Esophagus (tissue), 2 donors: Measurements from ENCODE around the gene EIF2S2. TPM values are rescaled to one million over a fixed set of nuclear protein-coding genes. Genes with fewer than 3 reads are reported as not detected.

Source experiments
- H3K27ac ChIP-seq, 2 donors: one replicate each; pipeline ENCODE4 v1.5.1; 2013; ENCODE audit warnings: low read depth in 2 of 2, mild to moderate bottlenecking in 2 of 2, inconsistent platforms in 1 of 2, low read length in 1 of 2, moderate library complexity in 1 of 2
- H3K27me3 ChIP-seq, 2 donors: one replicate each; pipeline ENCODE4 v1.6.1; 2013; ENCODE audit warnings: low read length in 2 of 2, control low read depth in 1 of 2, mild to moderate bottlenecking in 1 of 2; ENCODE audit not compliant: insufficient read depth in 2 of 2, control insufficient read depth in 1 of 2
- H3K36me3 ChIP-seq, 2 donors: one replicate each; pipeline ENCODE4 v1.6.1; 2013; ENCODE audit warnings: low read length in 1 of 2; ENCODE audit not compliant: control insufficient read depth in 2 of 2, insufficient read depth in 2 of 2
- H3K4me1 ChIP-seq, 2 donors: one replicate each; pipeline ENCODE4 v1.6.1; 2013; ENCODE audit warnings: low read length in 1 of 2; ENCODE audit not compliant: control insufficient read depth in 2 of 2, insufficient read depth in 2 of 2
- H3K4me3 ChIP-seq, 2 donors: one replicate each; pipeline ENCODE4 v1.5.1; 2013; ENCODE audit warnings: low read length in 2 of 2, mild to moderate bottlenecking in 2 of 2, low read depth in 1 of 2, moderate library complexity in 1 of 2
- H3K9me3 ChIP-seq, 2 donors: one replicate each; pipeline ENCODE4 v1.6.1; 2013; ENCODE audit warnings: mild to moderate bottlenecking in 2 of 2, low read depth in 1 of 2, low read length in 1 of 2, moderate library complexity in 1 of 2; ENCODE audit not compliant: control insufficient read depth in 2 of 2, insufficient read depth in 1 of 2
- WGBS, 2 donors: extraction: QIAGEN DNeasy Blood & Tissue Kit; methylation state at CpG; one replicate each; pipeline ENCODE4 v1.1.7; 2013; 5-methylcytosine and 5-hydroxymethylcytosine counted together
- polyA plus RNA-seq, 2 donors: library from polyadenylated mRNA; stranded (reverse); fragments of 200-250 nt; gene quantifications; one replicate each; pipeline ENCODE4 v1.2.3, GENCODE V29; 2013
- donor health status: healthy with polysubstance abuse.
- donor health status: Bipolar disorder and iron deficiency.

The EIF2S2 gene
- polyA plus RNA-seq, 2 donors, result 25.7 to 62.3 TPM

DNA sequence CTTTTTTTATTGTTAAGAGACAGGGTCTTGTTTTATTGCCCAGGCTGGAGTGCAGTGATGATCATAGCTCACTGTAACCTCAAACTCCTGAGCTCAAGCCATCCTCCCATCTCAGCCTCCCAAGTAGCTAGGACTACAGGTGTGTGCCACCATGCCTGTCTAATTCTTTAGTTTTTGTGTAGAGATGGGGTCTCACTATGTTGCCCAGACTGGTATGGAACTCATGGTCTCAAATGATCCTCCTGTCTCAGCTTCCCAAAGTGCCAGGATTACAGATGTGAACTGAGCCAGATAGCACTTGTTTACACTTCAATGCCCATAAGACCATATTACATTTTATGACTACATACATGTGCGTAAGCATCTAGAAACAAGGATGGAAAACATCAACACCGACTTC lies 18.1 kb downstream of the EIF2S2 start:
- H3K27me3 ChIP-seq, result no peaks in the 10 kb centered on the region
- H3K36me3 ChIP-seq, result peaks cover 12 to 24% of the 10 kb centered on the region in 2 donors
- no peaks in the 10 kb centered on the region for H3K9me3 ChIP-seq
- WGBS, 2 donors, result 93 to 97% methylated on average over 2 of the region's 2 CpGs
- H3K4me3 ChIP-seq, result no peak overlapping the region
- no peaks in the 10 kb centered on the region for H3K4me1 ChIP-seq
- H3K27ac ChIP-seq, result no peak overlapping the region

DNA sequence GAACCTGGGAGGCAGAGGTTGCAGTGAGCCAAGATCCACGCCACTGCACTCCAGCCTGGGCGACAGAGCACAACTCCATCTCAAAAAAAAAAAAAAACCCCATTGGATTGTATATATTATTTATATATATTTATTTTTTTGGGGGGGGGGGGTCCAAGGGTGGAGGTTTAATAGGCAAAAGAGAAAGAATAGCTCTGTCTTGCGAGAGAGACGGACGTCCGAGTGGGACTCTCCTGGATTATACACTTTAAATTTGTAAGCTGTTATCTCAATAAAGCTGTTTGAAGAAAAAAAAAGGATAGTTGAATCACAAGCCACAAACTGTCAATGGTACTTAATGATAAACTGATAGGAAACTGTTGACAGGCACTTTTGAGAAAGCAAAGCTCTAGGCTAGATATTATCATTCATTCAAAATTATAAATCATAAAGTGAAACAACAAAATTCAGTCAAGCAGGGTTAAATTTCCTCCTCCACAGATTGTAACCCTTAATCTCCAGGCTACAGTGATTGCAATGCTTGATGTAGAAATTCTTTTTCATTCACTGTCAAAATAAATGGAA lies 20.3 kb downstream of the EIF2S2 start:
- Histone ChIP-seq H3K4me1 (no peaks in the 10 kb centered on the region), H3K27me3 (no peaks in the 10 kb centered on the region), H3K27ac (no peak overlapping the region), H3K9me3 (no peaks in the 10 kb centered on the region), H3K36me3 (peaks cover 15 to 28% of the 10 kb centered on the region in 2 donors), H3K4me3 (no peak overlapping the region)
- 87 to 91% methylated on average over 6 of the region's 6 CpGs for WGBS, 2 donors

DNA sequence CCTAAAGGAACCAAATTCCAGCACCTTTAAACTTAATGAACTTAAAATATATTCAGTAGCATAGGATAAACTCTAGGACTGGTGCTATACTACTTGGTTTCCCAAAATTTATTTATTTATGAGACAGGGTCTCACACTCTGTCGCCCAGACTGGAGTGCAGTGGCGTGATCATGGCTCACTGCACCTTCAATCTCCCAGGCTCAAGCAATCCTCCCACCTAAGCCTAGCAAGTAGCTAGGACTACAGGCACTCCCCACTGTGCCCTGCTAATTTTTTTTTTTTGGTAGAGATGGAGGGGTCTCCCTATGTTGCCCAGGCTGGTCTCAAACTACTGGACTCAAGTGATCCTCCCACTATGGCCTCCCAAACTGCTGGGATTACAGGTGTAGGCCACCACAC lies 21.4 kb downstream of the EIF2S2 start:
- Histone ChIP-seq H3K36me3 (peaks cover 10 to 23% of the 10 kb centered on the region in 2 donors), H3K27ac (no peak overlapping the region), H3K9me3 (no peaks in the 10 kb centered on the region), H3K27me3 (no peaks in the 10 kb centered on the region), H3K4me3 (no peak overlapping the region), H3K4me1 (no peaks in the 10 kb centered on the region)
- WGBS, 2 donors, result 98% methylated on average over 2 of the region's 2 CpGs

DNA sequence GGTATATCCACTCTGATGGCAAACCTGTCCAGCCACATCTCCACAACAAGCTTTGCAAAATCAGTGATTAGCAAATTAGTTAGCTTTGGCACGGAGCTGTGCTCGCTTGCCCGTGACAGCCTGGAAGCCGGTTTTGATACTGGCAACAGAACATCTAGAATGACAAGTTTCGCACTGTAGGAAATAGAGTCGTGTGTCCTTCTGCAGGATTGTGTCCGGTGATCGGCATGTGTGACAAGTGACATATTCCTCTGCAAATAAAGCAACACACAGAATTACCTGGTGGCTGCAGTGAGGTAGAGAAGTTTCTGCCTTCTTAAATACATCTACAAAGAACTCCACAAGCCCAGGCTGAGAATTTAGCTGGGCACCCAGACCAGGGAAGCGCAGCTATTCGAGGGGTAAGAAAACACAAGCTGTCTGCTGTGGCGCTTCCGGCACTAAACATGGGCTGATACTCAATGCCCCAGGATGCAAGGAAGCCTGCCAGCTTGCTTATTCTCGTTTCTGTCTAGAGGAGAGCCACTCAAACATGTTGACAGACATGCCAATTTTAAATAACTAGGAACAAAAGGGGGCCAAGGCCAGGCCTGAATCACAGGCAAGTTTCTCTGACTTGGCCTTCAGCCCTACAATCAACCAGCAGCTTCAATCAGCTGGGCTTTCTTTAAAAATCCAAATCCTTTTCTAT lies 22.2 kb downstream of the EIF2S2 start:
- Histone ChIP-seq H3K27ac (peak overlapping the region in 1 of 2 donors; percentile 26), H3K27me3 (no peaks in the 10 kb centered on the region), H3K4me3 (no peak overlapping the region), H3K9me3 (no peaks in the 10 kb centered on the region), H3K4me1 (no peaks in the 10 kb centered on the region), H3K36me3 (peaks cover 10 to 22% of the 10 kb centered on the region in 2 donors)
- 53 to 56% methylated on average over 13 of the region's 13 CpGs for WGBS, 2 donors

DNA sequence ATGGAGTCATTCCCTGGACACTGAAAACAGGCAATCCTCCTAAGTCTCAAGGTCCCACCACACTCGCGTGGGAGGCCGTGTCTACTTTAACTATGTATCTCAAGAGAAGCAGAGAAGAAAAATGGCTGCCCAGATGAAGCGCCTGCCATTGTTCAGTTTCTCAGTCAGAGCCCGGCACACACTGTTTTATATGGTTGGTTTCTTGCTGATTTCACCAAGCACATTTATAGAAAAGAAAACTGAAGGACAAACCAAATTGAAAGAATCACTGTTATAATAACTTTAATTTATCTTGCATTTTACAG lies 22.9 kb downstream of the EIF2S2 start:
- no peak overlapping the region for H3K4me3 ChIP-seq
- no peaks in the 10 kb centered on the region for H3K27me3 ChIP-seq
- H3K36me3 ChIP-seq, result peaks cover 10 to 22% of the 10 kb centered on the region in 2 donors
- WGBS, 2 donors, result 77 to 92% methylated on average over 5 of the region's 5 CpGs
- no peak overlapping the region for H3K27ac ChIP-seq
- no peaks in the 10 kb centered on the region for H3K4me1 ChIP-seq
- H3K9me3 ChIP-seq, result no peaks in the 10 kb centered on the region

DNA sequence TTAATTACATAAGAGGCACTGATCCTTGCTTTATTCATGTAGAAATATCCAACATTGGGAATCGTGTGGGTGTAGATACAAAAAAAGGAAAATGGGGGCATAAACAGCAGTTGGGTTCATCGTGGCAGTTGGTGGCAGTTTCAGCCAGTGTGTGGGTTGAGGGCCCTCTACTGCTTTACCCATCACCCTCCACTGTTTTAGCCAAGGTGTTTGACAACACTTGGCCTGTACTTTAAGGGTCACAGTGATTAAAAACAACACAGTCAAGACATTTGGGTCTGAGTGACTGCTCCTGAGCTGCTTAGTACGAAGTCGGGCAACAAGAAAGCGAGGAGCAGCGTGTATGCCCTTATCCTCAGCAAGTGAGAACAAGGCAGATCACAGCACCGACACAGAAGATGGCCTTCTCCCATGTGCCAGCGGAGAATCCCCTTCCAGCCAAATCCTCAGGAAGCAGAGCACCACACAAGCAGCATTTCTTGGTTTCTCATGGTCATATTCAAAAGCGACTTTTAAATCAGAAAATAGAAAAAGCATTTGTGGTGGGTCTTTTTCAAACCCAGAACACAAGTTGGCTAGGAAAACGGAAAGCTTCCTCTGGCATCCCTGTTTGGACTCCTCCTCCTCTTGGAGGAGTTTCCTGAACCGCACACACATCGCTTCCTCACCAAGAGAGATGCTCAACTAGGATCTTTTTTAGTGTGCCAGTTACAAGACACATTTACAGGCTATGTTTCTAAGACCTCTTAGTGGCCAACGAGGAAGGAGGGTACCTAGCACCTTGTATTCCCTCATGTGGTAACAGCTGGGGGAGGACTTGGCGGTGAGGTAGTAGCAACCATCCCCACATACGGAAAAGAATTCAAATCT lies 23.5 kb downstream of the EIF2S2 start:
- Histone ChIP-seq H3K36me3 (peaks cover 10 to 18% of the 10 kb centered on the region in 2 donors), H3K4me1 (no peaks in the 10 kb centered on the region), H3K27ac (no peak overlapping the region), H3K27me3 (no peaks in the 10 kb centered on the region), H3K9me3 (no peaks in the 10 kb centered on the region), H3K4me3 (no peak overlapping the region)
- WGBS, 2 donors, result 83 to 85% methylated on average over 15 of the region's 15 CpGs

DNA sequence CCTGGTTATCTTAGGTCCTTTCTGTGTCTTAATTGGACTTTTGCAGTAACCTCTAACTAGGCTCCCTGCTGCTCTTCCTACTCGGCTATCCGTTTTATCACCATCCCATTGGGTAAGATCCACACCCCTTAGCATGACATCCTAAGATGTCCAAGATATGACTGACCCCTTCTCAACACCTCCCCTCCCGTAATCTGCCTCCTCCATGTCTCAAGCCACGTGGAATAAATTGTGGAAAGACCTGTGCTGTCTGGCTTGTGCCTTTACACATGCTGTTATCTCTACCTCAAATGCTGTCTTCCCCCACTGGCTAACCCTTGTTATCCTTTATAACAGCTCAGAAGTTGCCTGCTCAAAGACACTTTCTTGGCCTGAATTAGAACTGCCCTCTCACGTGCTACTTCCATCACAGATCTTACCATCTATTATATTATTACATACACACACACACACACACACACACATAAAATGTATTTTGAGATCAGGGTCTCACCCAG lies 26.5 kb downstream of the EIF2S2 start:
- Histone ChIP-seq H3K27ac (no peak overlapping the region), H3K36me3 (peaks cover 19 to 28% of the 10 kb centered on the region in 2 donors), H3K4me3 (peak overlapping the region in 1 of 2 donors; percentile 7), H3K9me3 (no peaks in the 10 kb centered on the region), H3K4me1 (peaks cover 0 to 6% of the 10 kb centered on the region in 2 donors), H3K27me3 (no peaks in the 10 kb centered on the region)
- 92% methylated on average over 5 of the region's 5 CpGs for WGBS, 2 donors

DNA sequence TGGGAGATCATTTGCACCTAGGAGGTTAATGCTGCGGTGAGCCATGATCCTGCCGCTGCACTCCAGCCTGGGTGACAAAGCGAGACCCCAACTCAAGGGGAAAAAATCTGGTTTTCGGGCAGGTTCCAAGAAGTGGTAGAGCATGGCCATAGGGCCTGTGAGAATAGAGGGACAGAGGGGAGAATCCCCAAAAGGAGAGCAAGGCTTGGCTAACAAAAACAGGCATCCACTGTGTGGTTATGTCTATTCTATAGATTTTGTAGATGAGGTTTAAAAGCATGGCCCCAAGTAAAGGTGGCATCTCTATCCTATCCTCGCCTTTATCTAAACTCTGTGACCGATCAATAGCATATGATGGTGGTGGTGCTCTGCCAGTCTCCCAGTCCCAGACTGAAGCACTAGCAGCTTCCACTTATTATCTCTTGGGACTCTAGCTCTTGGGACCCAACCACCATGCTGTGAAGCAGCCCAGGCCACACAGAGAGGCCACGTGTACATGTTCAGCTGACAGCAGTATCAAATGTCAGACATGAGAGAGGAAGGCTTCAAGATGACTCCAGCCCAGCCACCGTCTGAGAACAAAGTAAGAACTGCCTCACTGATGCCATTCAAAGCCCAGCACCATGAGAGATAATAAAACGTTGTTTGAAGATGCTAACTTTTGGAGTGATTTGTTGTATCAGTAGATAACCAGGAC lies 27.7 kb downstream of the EIF2S2 start:
- H3K9me3 ChIP-seq, result no peaks in the 10 kb centered on the region
- peaks cover 0 to 6% of the 10 kb centered on the region in 2 donors for H3K4me1 ChIP-seq
- no peak overlapping the region for H3K4me3 ChIP-seq
- WGBS, 2 donors, result 86 to 92% methylated on average over 9 of the region's 9 CpGs
- H3K36me3 ChIP-seq, result peaks cover 19 to 32% of the 10 kb centered on the region in 2 donors
- no peak overlapping the region for H3K27ac ChIP-seq
- no peaks in the 10 kb centered on the region for H3K27me3 ChIP-seq

DNA sequence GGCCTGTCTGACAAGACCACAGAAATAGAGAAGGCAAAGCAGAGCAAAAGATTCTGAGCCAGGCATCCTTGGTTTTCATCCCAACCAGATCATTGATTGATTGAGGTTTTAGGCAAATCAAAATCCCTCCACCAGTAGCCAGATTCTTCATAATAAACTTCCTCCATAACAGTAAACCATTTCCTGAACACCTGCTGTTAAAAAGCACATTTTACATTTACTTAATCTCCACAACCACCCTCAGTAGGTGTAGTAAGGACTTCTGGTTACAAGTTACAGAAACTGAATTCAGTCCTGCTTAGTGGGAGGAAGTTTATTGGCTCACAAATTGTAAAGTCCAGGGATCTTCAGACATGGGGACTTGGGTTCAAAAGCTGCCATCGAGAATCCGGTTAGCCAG lies 28.3 kb downstream of the EIF2S2 start:
- Histone ChIP-seq H3K36me3 (peaks cover 17 to 33% of the 10 kb centered on the region in 2 donors), H3K27ac (no peak overlapping the region), H3K4me1 (peaks cover 0 to 6% of the 10 kb centered on the region in 2 donors), H3K9me3 (no peaks in the 10 kb centered on the region), H3K4me3 (no peak overlapping the region), H3K27me3 (no peaks in the 10 kb centered on the region)
- WGBS, 2 donors, result 94 to 95% methylated on average over 2 of the region's 2 CpGs
